Measurements from ENCODE around the gene PFDN1.

DNA sequence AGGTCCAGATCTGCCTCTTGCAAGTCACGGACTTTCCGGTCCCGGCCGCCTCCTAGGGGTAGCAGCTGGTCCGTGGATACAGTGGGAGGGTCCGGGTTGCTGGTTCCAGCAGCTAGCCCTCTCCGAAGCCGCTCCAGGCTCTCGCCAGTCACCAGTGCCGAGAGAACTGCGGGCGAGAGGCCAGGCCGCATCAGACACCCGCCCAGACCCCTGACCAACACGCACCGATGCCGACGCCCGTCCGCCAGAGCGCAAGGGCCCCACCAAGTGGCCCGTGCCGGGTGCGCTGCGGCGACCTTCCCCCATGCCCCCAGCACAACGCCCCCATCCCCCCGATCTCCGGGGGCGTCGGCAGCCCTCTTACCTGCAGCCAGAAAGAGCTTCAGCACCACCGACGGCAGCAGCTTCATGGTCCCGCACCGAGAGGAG, 43.0 kb upstream of the PFDN1 start:
- TF ChIP-seq, protein P1, sequence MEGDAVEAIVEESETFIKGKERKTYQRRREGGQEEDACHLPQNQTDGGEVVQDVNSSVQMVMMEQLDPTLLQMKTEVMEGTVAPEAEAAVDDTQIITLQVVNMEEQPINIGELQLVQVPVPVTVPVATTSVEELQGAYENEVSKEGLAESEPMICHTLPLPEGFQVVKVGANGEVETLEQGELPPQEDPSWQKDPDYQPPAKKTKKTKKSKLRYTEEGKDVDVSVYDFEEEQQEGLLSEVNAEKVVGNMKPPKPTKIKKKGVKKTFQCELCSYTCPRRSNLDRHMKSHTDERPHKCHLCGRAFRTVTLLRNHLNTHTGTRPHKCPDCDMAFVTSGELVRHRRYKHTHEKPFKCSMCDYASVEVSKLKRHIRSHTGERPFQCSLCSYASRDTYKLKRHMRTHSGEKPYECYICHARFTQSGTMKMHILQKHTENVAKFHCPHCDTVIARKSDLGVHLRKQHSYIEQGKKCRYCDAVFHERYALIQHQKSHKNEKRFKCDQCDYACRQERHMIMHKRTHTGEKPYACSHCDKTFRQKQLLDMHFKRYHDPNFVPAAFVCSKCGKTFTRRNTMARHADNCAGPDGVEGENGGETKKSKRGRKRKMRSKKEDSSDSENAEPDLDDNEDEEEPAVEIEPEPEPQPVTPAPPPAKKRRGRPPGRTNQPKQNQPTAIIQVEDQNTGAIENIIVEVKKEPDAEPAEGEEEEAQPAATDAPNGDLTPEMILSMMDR (IDR thresholded peaks at IDR 0.05; ENCODE audit: low read length): peak; percentile 45
- no peak for TF ChIP-seq EZH2 (IDR thresholded peaks at IDR 0.05; ENCODE audit: borderline replicate concordance, low read length)
